ENCODE data around the gene DARS1.
"Not testable (repeated sequence)": the region's sequence is repeated elsewhere in the genome, so short reads cannot be mapped to it uniquely, and the experiment has no call there.

The DARS1 gene

GRCh38 chr2:135942936-135943688 lies 42.3 kb downstream of the DARS1 start:
- DNase-seq, result no peak

GRCh38 chr2:135936524-135936923 lies 48.9 kb downstream of the DARS1 start:
- DNase-seq, result no peak

- no peak for DNase-seq
Measured at GRCh38 chr2:135935914-135936313, 49.5 kb downstream of the DARS1 start.

DNA sequence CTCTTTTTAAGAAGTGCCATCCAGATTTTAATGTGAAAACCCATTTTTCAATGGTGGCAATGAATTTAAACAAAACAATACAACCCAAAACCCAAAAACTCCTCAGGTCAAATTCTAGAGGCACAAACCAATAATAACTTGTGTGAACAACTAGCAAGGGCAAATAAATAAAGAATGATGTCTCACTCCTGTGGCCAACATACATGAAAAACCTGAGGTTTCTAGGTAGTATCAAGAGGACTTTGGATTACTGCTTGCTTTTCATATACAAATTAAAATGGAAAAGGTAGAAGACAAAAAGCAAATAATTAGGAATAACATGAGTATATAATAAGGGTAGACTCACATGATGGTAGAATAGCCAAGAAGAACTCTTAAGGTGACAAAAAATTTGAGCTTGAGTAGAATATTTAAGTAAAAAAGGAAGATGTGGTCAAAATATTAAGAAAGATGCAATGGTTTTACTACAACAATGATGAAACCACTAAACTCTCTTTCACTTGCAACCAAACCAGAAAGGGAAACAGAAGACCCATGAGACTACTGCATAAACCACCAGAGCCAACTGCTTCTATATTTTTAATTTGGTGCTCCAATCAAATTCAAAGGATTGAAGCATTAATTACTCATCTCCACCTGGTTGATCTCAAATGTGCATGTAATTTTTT lies 53.5 kb downstream of the DARS1 start:
- DNase-seq, result no peak

GRCh38 chr2:135926605-135927004 lies 58.8 kb downstream of the DARS1 start:
- DNase-seq, result no peak

- no peak for DNase-seq
Measured at GRCh38 chr2:135925571-135925970, 59.9 kb downstream of the DARS1 start.

GRCh38 chr2:135916207-135916606 lies 69.2 kb downstream of the DARS1 start:
- DNase-seq, result peak in 3 of 6 experiments; percentile 12 to 60 (median 50)

DNA sequence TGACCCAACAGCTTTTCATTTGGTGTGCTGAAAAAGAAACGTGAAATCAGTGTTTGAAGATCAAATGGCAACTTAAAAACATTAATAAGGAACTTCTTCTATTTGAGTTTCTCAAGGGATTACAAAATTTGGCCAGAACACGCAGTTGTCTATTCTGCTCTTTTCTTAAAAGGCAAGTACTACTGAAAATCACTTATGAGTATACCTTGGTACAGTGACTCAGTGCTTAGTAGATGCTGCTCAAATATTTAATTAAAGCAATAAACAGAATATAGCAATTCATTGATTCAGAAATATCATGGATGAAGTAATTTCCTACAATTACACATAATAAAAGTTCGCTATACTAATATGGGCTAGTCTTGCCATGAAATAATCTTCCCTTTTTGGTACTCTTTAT lies 70.9 kb downstream of the DARS1 start:
- no peak for DNase-seq

GRCh38 chr2:135913727-135914365 lies 71.6 kb downstream of the DARS1 start:
- DNase-seq, result peak in 5 of 6 experiments; percentile 6 to 74 (median 13)

DNA sequence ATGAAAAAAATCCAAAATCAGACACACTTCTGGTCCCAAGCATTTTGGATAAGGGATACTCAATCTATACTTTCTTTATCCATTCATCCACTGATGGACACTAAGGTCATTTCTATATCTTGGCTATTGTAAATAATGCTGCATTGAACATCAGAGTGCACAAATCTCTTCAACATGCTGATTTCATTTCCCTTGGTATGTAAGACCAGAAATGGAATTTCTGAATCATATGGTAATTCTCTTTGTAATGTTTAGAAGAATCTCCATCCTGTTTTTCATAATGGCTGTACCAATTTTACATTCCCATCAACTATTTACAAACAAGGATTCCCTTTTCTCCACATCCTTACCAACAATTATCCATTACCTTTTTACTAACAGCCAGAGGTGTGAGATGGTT lies 75.5 kb downstream of the DARS1 start:
- no peak for DNase-seq

GRCh38 chr2:135905679-135906078 lies 79.7 kb downstream of the DARS1 start:
- no peak for DNase-seq

DNA sequence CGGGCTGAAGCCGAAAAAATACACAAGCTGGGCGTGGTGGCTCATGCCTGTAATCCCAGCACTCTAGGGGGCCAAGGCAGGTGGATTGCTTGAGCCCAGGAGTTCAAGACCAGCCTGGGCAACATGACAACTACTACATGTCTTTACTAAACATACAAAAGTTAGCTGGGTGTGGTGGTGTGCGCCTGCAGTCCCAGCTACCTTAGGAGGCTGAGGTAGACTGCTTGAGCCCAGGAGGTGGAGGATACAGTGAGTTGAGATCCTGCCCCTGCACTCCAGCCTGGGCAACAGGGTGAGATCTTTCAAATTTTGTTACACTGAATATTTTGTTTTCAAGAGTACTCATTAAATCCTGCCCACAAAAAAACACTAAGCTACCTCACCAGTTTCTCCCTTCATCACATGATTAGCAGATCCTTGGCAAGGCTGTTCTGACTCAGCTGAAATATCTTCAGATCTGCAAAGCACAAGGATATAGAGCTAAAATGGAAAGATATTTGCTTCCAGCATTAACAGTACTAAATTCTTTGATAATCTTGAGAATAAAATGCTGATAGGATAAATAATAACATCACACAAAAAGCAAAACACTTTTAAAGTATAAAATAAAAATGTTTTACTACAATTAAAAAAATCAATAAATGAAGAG lies 81.0 kb downstream of the DARS1 start:
- DNase-seq, result no peak

DNA sequence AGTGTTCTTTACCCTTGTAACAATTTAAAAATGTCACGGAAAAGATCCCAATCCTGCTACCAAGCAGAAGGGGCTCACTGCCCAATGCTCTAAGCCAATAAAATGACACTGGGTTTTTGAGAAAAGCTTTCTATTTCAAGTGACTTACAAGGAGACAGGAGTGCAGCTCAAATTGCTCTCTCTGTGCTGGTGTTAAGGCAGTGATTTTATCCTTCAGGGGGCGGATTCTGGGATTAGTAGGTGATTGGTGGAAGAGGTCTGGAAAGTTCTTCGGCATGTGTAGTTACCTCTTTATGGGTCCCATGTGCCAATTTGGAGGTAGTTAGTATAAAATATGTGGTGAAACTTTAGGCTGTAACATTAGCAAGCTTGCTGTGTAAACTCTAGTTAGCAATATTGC lies 81.8 kb downstream of the DARS1 start:
- no peak for DNase-seq

DNA sequence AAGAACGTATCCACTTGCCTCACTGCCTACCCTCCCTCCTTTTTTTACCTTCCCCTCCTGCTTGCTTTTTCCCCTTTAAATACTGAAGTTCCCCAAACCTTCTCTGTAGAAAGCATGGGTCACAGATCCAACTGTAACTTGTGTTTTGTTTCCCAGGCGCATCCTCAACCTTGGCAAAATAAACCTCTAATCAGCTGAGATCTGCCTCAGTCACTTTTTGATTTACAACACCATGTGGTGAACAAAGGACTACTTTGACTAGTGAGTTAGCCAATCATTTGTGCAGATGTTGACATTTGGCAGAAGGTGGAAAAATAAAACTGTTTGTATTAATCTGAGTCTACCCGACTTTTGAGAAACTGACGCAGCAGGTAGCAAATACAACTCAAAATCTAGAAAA lies 85.9 kb downstream of the DARS1 start:
- DNase-seq, result no peak

DNA sequence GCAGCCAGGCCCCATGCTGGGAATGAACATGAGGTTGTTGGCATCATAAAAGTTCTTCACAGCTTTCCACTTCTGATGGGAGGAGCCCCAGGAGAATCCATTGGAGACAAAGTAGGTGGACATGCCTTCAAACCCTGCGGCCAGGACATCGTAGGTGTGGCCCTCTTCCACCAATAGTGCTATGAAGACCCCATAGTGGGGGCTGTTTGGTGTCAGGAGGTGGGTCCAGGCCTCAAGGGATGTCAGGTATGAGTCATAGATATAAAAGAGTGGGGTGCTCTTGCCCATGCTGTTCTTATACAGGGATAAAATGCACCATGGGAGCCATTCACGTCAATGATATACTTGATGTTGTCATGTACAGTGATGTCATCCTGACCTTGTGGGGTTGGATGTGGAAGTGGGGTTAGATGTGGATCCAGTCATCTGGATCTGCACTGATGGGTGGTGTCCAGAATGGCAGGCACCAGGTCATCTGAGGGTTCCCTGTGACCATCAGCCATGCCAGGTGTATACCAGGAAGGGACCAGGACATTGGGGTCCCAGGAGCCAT lies 87.1 kb downstream of the DARS1 start:
- DNase-seq, result no peak

- no peak for DNase-seq
Measured at GRCh38 chr2:135894930-135895329, 90.5 kb downstream of the DARS1 start.

GRCh38 chr2:135893374-135893794 lies 92.0 kb downstream of the DARS1 start:
- no peak for DNase-seq

GRCh38 chr2:135890835-135891234 lies 94.6 kb downstream of the DARS1 start:
- DNase-seq, result no peak

DNA sequence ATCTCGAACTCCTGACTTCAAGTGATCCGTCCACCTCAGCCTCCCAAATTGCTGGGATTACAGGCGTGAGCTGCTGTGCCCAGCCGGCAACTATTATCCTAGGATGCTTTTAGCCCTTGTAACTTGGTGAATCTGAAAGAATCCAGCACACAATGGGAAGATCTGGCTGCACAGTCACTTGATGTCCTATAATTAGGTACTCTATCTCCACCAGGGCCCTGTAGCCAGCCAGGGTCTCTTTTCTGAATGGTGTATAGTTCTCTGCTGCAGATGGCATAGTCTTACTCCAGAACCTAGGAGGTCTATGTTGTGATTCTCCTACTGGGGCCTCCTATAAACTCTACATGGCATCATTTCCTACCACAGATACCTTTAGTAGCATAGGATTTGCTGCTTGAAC lies 95.3 kb downstream of the DARS1 start:
- no peak for DNase-seq

DNA sequence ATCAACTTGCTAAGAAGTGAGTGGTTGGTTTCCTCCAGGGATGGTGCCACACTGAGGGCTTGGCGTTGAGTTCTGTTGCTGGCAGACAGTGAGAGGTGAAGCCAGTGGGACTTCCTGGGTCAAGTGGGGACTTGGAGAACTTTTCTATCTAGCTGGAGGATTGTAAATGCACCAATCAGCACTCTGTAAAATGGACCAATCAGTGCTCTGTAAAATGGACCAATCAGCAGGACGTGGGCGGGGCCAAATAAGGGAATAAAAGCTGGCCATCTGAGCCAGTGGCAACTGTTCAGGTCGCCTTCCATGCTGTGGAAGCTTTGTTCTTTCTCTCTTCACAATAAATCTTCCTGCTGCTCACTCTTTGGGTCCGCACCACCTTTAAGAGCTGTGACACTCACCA lies 96.8 kb downstream of the DARS1 start:
- not testable (repeated sequence) for DNase-seq

DNA sequence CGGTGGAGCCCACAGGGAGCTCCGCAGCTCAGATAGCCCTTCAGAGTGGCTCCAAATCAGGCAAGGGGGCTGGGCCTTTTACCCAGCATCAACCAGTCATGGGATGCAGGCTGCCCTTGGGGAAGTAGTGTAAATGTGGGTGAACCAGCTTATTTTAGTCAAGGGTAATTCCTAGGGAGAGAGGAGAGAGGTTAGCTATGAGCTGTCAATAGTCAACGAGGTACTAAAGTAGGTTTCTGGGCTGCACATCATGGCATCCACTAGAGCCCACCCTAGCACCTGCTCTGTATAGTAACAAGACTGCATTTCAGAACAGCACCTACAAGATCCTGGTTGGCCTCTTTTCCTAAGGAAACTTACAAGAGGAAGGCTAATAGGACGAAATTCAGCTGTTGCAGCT lies 99.7 kb downstream of the DARS1 start:
- DNase-seq, result no peak

DNA sequence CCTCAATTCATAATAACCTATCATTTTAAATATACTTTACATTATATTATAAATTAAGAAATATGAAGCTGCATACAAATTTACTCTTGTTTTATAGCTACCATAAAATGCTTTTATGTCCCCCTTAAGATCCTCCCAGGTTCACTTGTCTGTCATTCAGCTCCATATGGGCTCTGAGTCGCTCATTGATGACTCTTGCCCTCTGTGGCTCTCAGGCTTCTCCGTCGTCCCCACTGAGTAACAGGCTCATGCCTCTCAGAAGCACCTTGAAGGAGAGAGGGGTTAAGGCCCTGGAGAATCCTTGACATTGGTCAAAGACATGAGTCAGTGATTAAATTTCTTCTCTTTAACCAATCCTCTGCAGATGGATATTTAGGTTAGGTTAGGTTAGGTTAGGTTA lies 103.0 kb downstream of the DARS1 start:
- no peak for DNase-seq

DNA sequence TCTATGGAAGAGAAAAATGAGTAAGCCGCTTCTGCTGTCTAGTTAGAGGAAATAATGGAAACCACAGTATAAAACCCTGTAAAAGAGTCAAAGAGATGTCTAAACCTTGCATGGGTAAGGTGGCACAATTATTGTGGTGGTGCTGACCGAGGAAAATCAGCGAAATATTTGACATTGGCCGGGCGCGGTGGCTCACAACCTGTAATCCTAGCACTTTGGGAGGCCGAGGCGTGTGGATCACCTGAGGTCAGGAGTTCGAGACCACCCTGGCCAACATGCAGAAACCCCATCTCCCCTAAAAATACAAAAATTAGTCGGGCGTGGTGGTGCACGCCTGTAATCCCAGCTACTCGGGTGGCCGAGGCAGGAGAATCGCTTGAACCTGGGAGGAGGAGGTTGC lies 108.7 kb downstream of the DARS1 start:
- DNase-seq, result peak in 2 of 6 experiments; percentile 12 to 21
